Stimulated activated CD4-positive, alpha-beta T cell treated with anti-CD3 and anti-CD28 coated beads, Interleukin-2, amount 100 ng/mL, for 4 hours (primary cell): ENCODE measurements around the gene METRNL.
"Not testable (repeated sequence)": the region's sequence is repeated elsewhere in the genome, so short reads cannot be mapped to it uniquely, and the experiment has no call there.

Experiments used
- DNase-seq: peaks from one replicate; pipeline ENCODE4 v3.0.0-alpha.2; 2020; ENCODE audit warnings: low read depth

The METRNL gene

DNA sequence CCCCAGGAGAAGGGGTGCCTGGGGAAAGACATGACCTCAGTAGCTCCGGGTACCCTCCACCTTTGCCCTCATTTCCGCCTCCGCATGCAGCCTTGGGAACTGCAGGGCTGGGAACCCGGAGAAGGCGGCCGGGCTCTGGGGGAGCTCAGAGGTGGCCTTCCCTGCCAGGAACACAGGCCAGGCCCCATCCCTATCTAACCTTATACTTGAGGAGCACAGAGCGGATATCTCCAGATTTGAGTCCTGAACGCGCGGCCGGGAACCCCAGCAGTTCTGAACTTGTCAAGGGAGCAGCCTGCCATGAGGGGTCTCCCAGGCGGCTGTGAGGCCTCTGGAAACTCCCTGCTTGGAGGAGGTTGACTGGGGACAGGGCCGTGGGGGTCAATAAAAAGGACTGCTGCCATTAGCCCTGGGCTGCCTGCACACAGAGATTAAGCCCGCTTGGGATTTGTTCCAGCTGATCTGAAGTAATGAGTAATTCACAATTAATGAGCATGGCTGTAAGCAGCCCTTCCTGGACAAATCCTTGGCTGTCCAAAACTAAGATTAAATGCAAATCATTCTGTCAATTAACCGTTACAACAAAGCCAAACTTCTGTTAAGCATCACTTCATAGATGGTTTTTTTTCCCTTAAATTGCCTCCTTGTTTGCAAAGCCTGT is 26.3 kb upstream of the METRNL start:
- DNase-seq = no peak

DNA sequence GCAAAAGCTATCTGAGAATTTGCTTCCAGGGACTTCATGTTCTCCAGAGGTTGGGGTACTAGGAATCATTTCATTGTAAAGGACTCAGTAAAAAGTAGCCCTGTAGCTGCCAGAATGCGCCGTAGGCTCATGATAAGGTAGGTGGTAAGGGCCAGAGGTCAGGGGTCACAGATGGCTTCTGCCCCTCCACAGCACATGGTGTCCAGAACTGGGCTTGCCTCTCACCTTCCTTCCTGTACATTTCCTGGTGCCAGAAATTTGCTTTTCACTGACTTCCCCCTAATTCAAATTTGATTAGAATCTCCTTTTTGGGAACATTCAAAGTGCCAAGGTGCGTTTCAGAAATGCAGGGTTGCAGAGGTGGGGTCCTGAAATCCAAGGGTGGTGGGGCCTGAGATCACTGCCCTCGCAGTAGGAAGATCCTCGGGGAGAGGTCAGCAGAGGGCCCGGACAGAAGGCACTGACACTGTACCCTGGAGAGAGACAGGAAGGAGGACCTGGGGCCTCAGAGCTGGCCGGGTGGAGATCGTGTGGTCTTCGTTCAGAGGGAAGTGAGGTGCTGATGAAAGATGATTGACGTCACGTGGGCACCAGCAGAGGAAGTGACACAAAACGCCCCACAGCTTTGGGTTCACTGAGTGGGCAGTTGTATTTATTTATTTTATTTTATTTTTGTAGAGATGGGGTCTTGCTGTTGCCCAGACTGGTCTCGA is 25.5 kb upstream of the METRNL start:
- no peak for DNase-seq

DNA sequence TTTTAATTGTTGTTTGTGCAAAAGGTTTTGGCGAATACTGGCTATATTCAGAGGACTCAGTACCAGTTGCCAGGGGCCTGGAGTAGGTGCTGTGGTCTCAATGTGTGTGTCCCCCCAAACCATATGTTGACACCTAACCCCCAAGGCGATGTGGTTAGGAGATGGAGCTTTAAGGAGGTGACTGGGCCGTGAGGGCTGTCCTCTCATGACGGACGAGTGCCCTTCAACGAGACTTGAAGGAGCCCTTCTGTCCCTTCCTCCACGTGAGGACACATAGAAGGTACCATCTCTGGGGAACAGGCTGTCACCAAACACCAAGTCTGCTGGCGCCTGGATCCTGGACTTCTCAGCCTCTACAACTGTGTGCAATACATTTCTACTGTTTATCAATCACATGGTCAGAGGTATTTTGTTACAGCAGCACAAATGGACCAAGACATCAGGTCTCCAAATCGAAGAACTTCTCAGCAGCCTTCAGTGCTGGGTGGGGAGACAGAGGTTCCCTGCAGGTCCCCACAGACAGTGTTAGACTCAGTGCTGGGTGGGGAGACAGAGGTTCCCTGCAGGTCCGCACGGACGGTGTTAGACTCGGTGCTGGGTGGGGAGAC is 24.8 kb upstream of the METRNL start:
- DNase-seq = no peak

DNA sequence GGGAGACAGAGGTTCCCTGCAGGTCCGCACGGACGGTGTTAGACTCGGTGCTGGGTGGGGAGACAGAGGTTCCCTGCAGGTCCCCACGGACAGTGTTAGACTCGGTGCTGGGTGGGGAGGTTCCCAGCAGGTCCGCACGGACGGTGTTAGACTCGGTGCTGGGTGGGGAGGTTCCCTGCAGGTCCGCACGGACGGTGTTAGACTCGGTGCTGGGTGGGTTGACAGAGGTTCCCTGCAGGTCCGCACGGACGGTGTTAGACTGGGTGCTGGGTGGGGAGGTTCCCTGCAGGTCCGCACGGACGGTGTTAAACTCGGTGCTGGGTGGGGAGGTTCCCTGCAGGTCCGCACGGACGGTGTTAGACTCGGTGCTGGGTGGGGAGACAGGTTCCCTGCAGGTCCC is 24.2 kb upstream of the METRNL start:
- not testable (repeated sequence) for DNase-seq

DNA sequence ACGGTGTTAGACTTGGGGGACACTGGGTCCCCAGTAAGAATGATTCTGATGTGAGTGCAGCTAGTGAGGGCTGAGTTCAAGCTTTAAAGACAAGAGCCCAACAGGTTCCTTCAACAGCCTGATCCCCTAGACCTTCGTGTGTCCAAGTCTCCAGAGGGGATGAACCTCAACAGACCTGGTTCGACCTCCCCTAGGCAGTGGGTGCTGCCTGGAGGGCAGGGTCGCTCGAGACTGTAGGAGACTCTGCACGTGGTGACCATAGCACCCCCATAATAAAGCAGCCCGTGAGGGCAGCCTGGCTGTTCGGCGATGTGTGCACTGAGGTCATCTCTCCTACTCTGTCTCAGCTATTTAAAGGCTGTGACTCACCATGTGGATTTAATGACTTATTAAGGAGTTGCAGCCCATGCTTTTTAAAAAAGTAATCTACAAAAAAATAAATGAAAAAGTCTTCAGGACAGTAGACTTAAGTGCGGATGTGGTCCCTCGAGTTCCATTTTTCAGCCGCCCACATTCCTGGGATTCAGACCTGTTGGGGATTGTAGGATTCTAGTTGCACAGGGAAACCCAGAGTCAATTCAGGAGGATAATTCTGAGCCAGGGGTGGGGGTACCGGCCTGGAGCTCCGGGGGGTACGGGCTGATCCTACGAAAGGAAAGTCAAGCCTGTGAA is 23.4 kb upstream of the METRNL start:
- no peak for DNase-seq

DNA sequence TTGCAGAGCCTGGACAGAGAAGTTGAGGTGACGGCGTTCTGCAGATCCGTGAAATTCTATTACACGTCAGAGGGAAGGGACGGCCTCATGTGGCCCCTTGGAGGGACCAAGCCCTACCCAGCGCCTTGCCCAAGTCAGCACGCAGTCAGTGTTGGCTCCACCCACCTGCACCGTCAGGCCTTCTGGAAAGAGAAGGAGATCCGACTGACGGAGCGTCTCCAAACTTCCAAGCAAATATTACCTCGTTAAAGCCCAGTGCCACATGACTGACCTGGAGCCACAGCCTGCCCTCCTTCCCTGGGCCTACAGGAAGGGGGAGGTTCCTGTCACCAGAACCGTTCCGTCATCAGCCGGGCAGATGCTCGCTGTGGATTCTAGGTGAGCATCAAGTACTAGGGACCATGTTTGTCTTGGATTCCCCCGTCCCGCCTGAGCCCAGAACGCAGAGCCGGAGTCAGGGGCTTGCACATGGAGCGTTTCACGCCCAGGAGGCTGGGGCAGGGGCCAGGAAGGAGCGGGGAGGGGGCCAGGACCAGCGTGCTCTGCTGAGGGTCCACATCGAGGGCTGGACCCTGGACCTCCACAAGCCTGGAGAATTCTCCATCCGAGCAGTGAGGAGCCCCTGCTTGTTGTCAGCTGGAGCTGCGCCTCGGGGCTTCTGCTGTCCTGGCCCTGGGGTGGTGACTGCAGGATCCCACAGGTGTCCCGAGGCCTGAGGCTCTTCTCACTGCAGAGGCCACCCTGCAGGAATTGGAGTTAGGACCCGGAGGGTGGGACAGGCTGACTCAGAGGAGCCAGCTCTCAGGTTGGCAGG is 22.6 kb upstream of the METRNL start:
- no peak for DNase-seq

DNA sequence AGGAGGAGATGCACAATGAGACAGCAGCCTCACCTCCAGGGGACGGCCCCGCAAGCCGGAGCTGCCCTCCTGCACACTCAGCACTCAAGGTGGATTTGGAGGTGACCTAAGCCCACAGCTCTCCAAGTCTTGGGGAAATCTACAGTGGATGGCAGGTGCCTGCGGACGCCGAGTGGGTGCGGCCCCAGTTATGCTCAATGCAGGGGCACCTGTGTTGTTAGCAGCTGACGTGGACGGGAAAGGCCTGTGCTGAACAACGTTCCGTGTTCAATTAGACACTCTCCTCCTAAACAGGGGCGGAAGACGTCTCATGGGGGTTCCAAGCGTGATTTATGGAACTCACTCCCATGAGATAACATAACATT is 22.0 kb upstream of the METRNL start:
- DNase-seq = no peak

DNA sequence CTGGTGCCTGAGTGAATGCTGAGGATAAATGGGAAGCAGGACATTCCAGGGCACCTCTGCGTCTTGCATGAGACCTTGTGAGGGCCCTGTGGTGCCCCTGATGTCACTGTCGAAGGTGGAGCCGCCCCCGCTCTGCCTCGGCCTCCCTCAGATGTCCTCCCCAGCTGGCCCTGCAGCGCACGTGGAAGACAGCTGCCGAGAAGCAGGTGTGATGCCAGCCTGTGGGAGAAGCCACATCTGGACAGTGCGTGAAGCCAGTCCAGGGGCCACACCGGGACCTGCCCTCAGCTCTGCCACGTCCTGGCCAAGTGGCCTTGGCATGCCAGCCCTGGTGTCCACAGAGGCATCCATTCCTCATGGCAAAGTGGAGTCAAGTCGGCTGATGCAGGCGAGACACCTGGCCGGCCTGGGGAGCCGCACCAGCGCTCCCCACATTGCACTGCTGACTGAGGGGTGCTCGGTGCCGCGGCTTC is 21.6 kb upstream of the METRNL start:
- no peak for DNase-seq

DNA sequence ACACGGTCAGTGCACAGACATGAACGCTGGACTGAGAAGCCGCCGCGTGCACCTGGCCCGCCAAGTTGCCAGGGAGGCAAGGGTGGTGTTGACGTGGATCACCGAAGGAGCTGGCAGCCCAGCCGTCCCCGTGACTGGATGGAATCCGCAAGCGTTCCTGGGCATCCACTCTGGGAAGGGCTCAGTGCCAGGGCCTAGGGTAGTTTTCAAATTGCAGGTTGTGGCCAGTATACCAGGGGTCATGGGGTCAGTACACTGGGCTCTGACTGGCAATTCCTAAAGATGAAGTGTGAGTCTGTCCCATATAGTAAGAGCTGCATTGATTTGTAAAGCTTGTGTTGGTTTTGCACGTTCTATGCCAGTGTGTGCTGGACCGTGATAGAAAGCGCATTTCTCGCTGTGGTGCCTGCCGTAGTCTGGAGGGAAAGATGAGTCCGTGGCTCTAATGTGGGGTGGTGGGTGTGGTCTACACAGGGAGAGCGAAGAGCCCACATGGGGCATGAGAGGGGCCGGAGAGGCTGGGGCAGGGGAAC is 21.1 kb upstream of the METRNL start:
- DNase-seq = no peak

DNA sequence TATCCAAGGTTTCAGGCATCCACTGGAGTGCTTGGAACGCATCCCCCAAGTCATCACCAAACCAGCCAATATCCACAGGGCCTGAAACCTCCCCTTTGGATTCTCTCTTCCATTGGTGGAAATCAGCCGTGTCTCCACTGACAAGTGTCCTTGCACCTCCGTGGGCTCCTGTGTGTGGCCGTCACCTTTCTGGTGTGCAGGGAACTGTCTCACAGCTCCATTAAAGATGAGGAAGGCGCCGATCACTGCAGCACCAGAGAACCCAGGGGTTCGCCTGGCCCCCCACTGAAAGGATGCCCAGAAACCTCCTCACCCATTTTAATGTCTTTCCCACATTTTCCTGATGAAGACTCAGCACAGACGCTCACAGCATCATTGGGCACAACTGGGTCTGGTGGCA is 17.8 kb upstream of the METRNL start:
- DNase-seq = no peak

DNA sequence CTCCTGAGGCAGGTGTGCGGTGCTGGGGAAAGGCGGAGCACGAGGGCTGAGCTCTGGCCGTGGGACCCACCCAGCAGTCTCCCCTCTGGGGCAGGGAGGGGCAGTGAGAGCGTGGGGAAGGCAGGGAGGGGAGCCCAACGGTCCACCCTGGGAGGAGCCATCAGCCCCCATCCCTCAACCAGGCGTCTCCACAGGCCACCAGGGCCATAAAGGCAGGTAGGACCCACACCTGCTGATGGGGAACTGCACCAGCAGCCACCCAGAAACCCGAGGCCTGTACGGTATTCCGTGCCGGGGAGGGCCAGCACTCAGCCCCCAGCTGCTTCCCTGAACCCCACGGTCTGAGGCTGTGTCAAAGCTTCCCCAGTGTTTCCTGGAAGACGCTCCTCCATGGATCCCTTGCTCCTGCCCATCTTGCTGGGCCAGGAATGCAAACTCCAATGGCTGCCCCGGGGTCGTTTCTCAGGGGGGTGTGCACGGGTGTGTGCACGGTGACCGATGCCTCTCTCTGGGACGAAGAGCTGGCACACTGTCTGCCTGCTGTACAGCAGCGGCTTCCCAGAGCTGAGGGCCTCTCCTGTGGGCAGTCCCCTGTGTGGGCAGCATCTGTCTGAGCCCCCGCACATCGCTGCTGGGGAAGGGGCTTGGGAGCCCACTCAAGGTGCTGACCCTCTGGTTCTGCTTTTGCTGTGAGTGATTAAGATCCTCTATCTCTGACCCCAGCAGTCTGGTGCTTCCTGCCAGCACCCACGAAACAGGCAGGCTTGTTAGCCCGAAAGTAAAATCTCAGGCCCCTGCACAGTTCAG is 17.2 kb upstream of the METRNL start:
- DNase-seq = no peak

DNA sequence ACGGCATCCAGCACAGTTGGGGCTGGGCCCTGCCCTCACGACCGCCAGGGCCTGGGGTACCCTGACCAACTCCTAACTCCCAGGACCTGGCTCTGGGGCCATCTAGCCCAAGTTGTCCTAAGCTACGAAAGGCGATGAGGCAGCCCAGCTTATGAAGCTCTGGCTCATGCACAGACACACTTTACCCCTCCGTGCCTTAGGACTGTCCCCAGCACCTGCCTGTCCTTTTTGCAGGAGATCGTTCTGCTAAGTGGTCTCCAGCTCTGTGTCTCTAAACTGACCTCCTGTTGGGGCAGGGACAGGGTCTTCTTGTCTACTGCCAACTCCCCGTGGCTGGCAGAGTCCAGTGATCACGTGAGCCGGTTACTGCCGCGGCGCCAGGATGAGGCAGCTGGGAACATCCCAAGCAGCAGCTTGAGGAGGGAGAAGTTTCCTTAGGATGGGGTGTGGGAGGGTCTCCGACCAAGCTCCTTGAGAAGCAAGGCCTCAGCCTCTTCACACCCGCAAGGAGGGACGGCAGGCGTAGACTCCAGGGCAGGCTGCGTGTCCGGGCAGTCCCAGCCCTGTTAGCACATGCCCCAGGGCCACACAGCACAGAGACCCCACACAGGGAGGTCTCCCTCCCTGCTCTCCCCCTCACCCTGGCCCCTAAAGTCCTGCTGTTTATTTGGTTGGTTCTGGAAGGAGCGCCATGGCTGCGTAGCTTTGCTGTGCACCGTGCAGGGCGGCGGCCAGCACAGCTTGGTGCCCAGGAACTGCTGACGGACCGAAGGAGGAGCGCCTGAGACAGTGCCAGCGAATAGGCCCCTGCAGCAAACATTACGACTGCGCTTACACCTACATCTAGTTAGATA is 16.4 kb upstream of the METRNL start:
- no peak for DNase-seq

DNA sequence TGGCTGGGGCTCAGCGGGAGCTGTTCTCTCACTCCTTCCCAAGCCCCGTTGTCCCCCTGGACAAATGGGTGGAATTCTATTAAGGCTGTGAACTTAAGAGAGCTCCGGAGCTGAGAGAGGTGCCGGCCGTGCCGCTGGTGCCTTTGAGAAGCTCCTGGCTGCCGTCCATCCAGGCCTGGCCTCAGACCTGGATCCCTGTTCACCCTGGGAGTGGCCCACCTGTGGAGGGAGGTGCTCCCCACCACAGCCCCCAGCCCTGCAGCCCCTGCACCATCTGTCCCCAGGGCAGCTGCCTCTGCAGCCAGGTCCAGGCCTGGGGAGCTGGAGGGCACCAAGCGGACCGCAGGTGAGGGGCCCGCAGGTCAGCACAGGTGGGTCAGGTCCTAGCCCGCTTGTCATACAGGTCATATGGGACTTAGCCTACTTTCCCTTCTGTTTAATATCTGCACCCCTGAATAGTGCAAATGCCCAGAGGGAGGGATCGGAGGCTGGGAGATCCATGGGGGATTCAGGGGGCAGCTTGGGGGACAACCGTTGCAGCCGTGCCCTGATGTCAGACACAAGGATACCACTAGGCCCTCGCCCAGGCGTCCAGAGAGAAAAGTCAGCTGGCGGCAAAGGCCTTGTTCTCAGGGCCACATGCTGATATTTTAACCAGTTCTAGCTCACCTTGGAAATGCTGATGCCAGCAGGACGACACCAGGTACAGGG is 15.2 kb upstream of the METRNL start:
- no peak for DNase-seq

DNA sequence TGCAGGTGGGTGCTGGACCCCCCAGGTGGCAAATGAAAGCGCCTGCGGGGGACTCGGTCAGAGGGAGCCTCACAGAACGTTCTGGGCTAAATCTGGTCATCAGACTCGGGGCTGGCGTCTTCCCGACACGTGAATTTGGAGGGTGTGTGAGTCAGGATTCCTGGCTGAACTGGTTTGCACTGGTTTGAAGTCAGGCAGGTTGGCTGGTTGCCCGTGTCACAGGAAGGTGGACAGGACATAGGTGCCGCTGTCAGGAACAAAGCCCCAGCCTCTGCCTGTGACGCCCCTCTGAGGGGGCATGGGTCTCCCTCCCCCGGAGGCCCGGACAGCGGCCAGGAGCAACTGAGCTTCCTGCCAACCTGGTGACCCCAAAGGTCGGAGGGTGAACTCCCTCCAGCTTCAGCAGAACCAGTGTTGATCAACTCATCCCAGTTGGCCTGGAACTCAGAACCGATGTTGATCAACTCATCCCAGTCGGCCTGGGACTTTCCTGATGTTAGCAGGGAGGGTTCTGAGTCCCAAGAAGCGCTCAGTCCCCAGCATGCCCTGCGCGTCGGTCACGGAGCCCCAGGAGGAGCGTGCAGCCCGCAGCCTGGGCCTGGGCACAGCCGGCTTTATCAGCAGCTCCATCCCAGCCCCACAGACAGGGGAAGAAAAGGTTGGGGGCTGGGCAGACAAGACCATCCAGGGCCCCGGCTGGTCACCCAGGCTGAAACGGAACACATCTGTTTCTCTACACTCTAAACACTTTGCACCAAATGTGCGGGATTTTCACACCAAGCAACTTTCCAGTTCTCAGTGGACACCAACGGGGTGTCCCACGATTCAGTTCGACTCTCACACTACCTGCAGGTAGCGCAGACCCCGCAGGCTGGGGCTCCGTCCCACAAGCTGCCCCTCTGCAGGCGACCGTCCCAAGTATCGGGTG is 14.4 kb upstream of the METRNL start:
- DNase-seq = no peak

DNA sequence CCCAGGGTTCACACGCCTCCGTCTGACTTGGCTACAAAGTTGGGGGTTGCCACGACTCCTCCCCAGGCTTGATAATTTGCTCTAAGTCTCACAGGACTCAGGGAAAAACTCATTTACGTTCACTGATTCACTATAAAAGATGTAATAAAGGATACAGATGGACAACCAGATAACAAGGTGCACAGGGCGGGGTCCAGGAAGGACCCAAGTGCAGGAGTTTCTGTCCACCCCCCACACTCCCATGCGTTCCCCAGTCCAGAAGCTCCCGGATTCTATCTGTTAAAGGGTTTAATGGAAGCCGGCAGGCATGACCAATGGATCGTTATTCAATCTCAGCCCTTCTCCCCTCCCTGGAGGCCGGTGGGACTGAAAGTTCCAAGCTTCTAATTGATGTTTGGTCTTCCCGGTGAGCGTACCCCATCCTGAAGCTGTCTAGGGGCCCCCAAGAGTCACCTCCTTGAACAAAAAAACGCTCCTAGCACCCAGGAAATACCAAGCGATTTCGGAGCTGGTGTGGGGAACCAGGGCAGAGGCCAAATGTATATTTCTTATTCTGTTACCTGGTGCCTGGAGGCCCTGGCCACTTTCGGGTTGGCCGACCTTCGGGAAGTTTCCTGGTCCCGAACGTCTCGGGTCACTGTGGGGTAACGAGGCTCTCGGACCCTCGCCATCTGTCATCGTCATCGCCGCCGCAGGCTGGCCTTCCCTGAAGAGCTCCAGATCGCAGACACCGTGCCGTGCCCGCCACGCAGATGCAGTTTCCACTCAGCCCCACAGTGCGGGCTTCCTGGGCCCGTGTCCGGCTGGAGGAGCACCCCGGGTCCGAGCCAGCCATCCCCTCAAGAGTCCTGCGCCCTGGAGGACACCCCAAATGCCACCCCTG is 13.5 kb upstream of the METRNL start:
- DNase-seq = no peak

DNA sequence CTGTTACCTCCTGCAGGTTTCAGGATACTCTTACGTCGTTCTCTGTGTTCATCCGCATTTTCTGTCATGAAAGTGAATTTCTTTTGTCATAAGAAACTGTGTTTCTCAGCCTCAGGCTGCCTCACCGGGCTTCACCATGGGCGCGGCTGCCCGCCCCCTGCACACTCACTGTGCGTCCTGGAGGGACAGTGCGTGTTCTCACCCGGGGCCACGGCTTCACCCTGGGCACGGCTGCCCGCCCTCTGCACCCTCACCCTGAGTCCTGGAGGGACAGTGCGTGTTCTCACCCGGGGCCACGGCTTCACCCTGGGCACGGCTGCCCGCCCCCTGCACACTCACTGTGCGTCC is 12.9 kb upstream of the METRNL start:
- DNase-seq = not testable (repeated sequence)

DNA sequence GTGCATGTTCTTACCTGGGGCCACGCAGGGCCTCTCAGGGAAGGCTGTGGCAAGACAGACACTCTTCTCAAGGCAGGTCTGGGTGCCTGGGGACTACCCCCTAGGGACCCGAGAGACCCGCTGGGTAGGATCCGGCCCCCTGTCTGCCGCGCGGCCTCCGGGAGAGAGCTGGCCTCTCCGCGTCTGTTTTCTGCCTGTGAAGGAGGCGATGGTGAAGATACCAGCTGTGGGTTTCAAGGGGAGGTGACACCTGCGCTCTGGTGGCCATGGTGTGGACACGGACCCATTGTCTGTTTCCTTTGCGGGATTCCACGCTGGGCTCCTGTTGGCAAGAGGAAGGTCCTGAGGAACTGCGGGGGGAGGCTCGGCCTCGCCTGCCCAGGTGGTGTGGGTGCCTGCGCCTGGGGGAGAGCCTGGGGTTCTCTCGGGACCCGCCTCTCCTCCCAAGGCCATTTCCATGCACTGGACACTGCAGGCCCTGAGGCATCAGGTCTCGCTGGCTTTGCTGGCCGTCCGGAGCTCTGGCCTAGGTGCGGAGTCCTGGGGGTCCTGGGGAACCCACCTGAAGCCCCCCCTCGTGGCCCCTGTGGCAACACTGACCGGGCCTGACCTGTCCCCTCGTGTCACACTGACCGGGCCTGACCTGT is 12.2 kb upstream of the METRNL start:
- no peak for DNase-seq
